HEK293 (cell line): Measurements from ENCODE around the gene KIF17.

Experiments
- CTCF ChIA-PET: fragments of 350-600 bp; formaldehyde crosslinking; extraction: SDS; loops from one replicate; lab custom pipeline; 2021; ENCODE audit warnings: antibody characterized with exemption; lab: Yijun Ruan, JAX
- POLR2A ChIA-PET: fragments of 300-600 bp; formaldehyde crosslinking; extraction: SDS; loops from one replicate; lab custom pipeline; 2020; ENCODE audit warnings: antibody characterized with exemption, inconsistent platforms; lab: Yijun Ruan, JAX
- H3K27ac ChIP-seq: fragments of 200-500 bp; sonication (Bioruptor generic); 2 replicates; pipeline ENCODE4 v1.5.1; 2014; ENCODE audit warnings: low read depth, low read length, control low read depth, inconsistent platforms; ENCODE audit errors: extremely low read depth
- H3K36me3 ChIP-seq, 2 experiments: fragments of 200-500 bp in 1 of 2; sonication (Bioruptor generic) in 1 of 2; 1 replicate in 1 of 2; 2 replicates in 1 of 2; pipeline ENCODE4 v1.5.1; 2014 to 2017; ENCODE audit warnings: inconsistent platforms in 2 of 2, low read length in 2 of 2; ENCODE audit not compliant: control insufficient read depth in 2 of 2, insufficient read depth in 1 of 2
- H3K4me1 ChIP-seq: fragments of 200-500 bp; sonication (Bioruptor generic); 2 replicates; pipeline ENCODE4 v1.5.1; 2014; ENCODE audit warnings: mild to moderate bottlenecking, low read length, inconsistent platforms; ENCODE audit not compliant: control insufficient read depth, insufficient read depth
- H3K4me3 ChIP-seq: 2 replicates; pipeline ENCODE4 v1.5.1; 2011; ENCODE audit warnings: low read depth, mild to moderate bottlenecking, control low read depth, low read length, moderate library complexity
- H3K9me3 ChIP-seq: fragments of 200-500 bp; sonication (Bioruptor generic); 2 replicates; pipeline ENCODE4 v1.5.1; 2014; ENCODE audit warnings: low read depth, low read length, inconsistent platforms; ENCODE audit not compliant: control insufficient read depth, insufficient read depth
- KLF1 ChIP-seq: fragments of 450-650 bp; formaldehyde crosslinking; IDR thresholded peaks from 2 replicates; pipeline ENCODE4 v1.5.1; 2016; ENCODE audit warnings: missing biosample characterization, missing genetic modification characterization
- MZF1 ChIP-seq: fragments of 450-650 bp; formaldehyde crosslinking; IDR thresholded peaks from 2 replicates; pipeline ENCODE4 v1.5.1; 2017; ENCODE audit warnings: missing biosample characterization, missing genetic modification characterization, borderline replicate concordance
- REPIN1 ChIP-seq: fragments of 450-650 bp; formaldehyde crosslinking; IDR thresholded peaks from 2 replicates; pipeline ENCODE4 v1.5.1; 2017; ENCODE audit warnings: missing biosample characterization, missing genetic modification characterization, low read depth
- SETDB1 ChIP-seq: IDR thresholded peaks from one replicate; pipeline ENCODE4 v1.6.1; 2017; ENCODE audit warnings: mild to moderate bottlenecking, low read length, moderate library complexity, mixed read lengths; ENCODE audit not compliant: insufficient read length
- ZNF155 ChIP-seq: fragments of 450-650 bp; formaldehyde crosslinking; IDR thresholded peaks from 2 replicates; pipeline ENCODE4 v1.5.1; 2016; ENCODE audit warnings: missing biosample characterization, missing genetic modification characterization
- ZNF16 ChIP-seq: fragments of 450-650 bp; formaldehyde crosslinking; IDR thresholded peaks from 2 replicates; pipeline ENCODE4 v1.5.1; 2016; ENCODE audit warnings: low read depth, missing biosample characterization, missing genetic modification characterization
- ZNF184 ChIP-seq: fragments of 450-650 bp; IDR thresholded peaks from 2 replicates; pipeline ENCODE4 v1.5.1; 2018; ENCODE audit warnings: missing biosample characterization, mild to moderate bottlenecking, missing genetic modification characterization
- ZNF266 ChIP-seq: fragments of 450-650 bp; formaldehyde crosslinking; IDR thresholded peaks from 2 replicates; pipeline ENCODE4 v1.5.1; 2016; ENCODE audit warnings: missing biosample characterization, missing genetic modification characterization, low read depth
- ZNF488 ChIP-seq: fragments of 450-650 bp; formaldehyde crosslinking; IDR thresholded peaks from 2 replicates; pipeline ENCODE4 v1.5.1; 2016; ENCODE audit warnings: missing biosample characterization, missing genetic modification characterization
- ZNF501 ChIP-seq: fragments of 450-650 bp; formaldehyde crosslinking; IDR thresholded peaks from 2 replicates; pipeline ENCODE4 v1.5.1; 2016; ENCODE audit warnings: missing biosample characterization, missing genetic modification characterization
- ZNF544 ChIP-seq: fragments of 450-650 bp; formaldehyde crosslinking; IDR thresholded peaks from 2 replicates; pipeline ENCODE4 v1.5.0; 2017; ENCODE audit warnings: missing biosample characterization, missing genetic modification characterization
- ZNF610 ChIP-seq: fragments of 450-650 bp; formaldehyde crosslinking; IDR thresholded peaks from 2 replicates; pipeline ENCODE4 v1.5.1; 2016; ENCODE audit warnings: missing biosample characterization, missing genetic modification characterization, borderline replicate concordance
- ZNF776 ChIP-seq: fragments of 450-650 bp; formaldehyde crosslinking; IDR thresholded peaks from 2 replicates; pipeline ENCODE4 v1.5.0; 2017; ENCODE audit warnings: missing biosample characterization, missing genetic modification characterization, borderline replicate concordance
- ZNF777 ChIP-seq: fragments of 450-650 bp; formaldehyde crosslinking; IDR thresholded peaks from 2 replicates; pipeline ENCODE4 v1.5.1; 2017; ENCODE audit warnings: missing biosample characterization, missing genetic modification characterization, borderline replicate concordance
- ZNF785 ChIP-seq: fragments of 450-650 bp; formaldehyde crosslinking; IDR thresholded peaks from 2 replicates; pipeline ENCODE4 v1.5.1; 2016; ENCODE audit warnings: missing biosample characterization, missing genetic modification characterization
- ZSCAN18 ChIP-seq: fragments of 450-650 bp; formaldehyde crosslinking; IDR thresholded peaks from 2 replicates; pipeline ENCODE4 v1.5.1; 2016; ENCODE audit warnings: missing biosample characterization, missing genetic modification characterization
- TF ChIP-seq, protein P1 (sequence below): fragments of 450-650 bp; IDR thresholded peaks from 2 replicates; pipeline ENCODE4 v1.5.1; 2018; ENCODE audit warnings: missing biosample characterization, mild to moderate bottlenecking, missing genetic modification characterization
- TF ChIP-seq, protein P2 (sequence below): fragments of 450-650 bp; formaldehyde crosslinking; IDR thresholded peaks from 2 replicates; pipeline ENCODE4 v1.5.1; 2017; ENCODE audit warnings: missing biosample characterization, missing genetic modification characterization
- TF ChIP-seq, protein P3 (sequence below): fragments of 450-650 bp; formaldehyde crosslinking; IDR thresholded peaks from 2 replicates; pipeline ENCODE4 v1.5.1; 2016; ENCODE audit warnings: missing biosample characterization, missing genetic modification characterization

KIF17 gene

DNA sequence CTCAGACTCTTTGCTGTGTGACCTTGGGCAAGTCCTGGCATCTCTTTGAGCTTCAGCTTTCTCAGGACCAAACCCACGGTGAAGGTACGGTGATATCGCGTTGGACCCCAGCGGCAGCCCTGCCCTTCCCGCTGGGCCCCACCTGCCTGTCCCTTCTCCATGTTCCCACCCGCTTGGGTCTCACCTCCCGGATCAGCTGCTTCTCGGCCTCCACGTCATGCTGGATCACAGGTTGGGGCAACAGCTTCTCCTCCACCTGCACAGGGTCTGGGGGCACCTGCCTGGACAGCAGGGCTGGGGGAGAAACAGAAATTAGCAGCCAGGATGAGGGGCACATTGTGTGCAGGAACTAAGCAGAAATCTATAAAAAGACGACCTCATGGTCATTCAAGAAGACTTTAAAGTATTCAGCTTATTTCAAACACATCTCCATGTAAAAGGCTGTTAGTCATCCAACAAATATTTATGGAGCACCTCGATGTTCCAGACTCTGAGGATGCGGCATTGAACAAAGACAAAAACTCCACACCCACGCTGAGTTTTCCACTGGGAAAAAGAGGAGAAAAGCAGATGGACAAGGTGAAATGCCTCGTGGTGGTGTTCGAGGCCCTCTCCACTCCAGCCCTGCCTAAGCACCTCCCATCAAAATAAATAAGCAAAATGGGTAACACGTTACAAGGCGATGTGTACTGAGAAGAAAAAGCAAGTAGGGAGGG, 19.5 kb downstream of the KIF17 start:
- TF ChIP-seq REPIN1 (tag by site-specific recombination) (no peak), ZNF610 (no peak), ZNF777 (tag by site-specific recombination) (no peak), ZSCAN18 (tag by site-specific recombination) (no peak), MZF1 (tag by site-specific recombination) (no peak), ZNF785 (no peak), ZNF501 (no peak), ZNF266 (tag by site-specific recombination) (no peak), SETDB1 (no peak), ZNF544 (tag by site-specific recombination) (no peak), ZNF16 (tag by site-specific recombination) (no peak), KLF1 (tag by site-specific recombination) (no peak), ZNF488 (tag by site-specific recombination) (no peak), ZNF776 (no peak), ZNF184 (tag by site-specific recombination) (no peak), ZNF155 (tag by site-specific recombination) (no peak)
- TF ChIP-seq, protein P1, sequence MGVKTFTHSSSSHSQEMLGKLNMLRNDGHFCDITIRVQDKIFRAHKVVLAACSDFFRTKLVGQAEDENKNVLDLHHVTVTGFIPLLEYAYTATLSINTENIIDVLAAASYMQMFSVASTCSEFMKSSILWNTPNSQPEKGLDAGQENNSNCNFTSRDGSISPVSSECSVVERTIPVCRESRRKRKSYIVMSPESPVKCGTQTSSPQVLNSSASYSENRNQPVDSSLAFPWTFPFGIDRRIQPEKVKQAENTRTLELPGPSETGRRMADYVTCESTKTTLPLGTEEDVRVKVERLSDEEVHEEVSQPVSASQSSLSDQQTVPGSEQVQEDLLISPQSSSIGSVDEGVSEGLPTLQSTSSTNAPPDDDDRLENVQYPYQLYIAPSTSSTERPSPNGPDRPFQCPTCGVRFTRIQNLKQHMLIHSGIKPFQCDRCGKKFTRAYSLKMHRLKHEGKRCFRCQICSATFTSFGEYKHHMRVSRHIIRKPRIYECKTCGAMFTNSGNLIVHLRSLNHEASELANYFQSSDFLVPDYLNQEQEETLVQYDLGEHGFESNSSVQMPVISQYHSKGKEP (tag by site-specific recombination) = no peak
- TF ChIP-seq, protein P2, sequence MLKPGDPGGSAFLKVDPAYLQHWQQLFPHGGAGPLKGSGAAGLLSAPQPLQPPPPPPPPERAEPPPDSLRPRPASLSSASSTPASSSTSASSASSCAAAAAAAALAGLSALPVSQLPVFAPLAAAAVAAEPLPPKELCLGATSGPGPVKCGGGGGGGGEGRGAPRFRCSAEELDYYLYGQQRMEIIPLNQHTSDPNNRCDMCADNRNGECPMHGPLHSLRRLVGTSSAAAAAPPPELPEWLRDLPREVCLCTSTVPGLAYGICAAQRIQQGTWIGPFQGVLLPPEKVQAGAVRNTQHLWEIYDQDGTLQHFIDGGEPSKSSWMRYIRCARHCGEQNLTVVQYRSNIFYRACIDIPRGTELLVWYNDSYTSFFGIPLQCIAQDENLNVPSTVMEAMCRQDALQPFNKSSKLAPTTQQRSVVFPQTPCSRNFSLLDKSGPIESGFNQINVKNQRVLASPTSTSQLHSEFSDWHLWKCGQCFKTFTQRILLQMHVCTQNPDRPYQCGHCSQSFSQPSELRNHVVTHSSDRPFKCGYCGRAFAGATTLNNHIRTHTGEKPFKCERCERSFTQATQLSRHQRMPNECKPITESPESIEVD (tag by site-specific recombination) = no peak
- TF ChIP-seq, protein P3, sequence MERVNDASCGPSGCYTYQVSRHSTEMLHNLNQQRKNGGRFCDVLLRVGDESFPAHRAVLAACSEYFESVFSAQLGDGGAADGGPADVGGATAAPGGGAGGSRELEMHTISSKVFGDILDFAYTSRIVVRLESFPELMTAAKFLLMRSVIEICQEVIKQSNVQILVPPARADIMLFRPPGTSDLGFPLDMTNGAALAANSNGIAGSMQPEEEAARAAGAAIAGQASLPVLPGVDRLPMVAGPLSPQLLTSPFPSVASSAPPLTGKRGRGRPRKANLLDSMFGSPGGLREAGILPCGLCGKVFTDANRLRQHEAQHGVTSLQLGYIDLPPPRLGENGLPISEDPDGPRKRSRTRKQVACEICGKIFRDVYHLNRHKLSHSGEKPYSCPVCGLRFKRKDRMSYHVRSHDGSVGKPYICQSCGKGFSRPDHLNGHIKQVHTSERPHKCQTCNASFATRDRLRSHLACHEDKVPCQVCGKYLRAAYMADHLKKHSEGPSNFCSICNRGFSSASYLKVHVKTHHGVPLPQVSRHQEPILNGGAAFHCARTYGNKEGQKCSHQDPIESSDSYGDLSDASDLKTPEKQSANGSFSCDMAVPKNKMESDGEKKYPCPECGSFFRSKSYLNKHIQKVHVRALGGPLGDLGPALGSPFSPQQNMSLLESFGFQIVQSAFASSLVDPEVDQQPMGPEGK = no peak
- Histone ChIP-seq H3K9me3 (no peaks in the 10 kb centered on the region), H3K4me3 (no peak overlapping the region), H3K27ac (no peak overlapping the region), H3K36me3 (no peaks in the 10 kb centered on the region; a peak in 1 of 3 replicates), H3K4me1 (no peaks in the 10 kb centered on the region)
- ChIA-PET POLR2A (interaction anchor here (1.8 kb wide), 2 partner anchors 19 to 88 kb away, joined by 5 to 7 read pairs; partner anchors contain the start of gene KIF17), CTCF (interaction anchor here (0.5 to 4.9 kb wide), 8 partner anchors 15 to 1331 kb away, joined by 3 to 63 read pairs (median 3); no protein-coding TSS in a partner anchor)
